K562 (cell line): ENCODE data around the gene ELMOD1. TPM values are rescaled to one million over a fixed set of nuclear protein-coding genes. Genes with fewer than 3 reads are reported as not detected.

ENCODE experiments used
- ATAC-seq: fragments of 200-7000 bp; cut with Tn5 transposase; 3 replicates; pipeline ENCODE4 v1.9.1; 2020; ENCODE audit warnings: moderate library complexity
- BruUV-seq: library from RNA; stranded (reverse); fragments of 400-500 nt; replicated peaks from 2 replicates; lab custom pipeline; 2021; lab: Mats Ljungman, UMichigan
- CTCF ChIA-PET: fragments of 300-600 bp; formaldehyde crosslinking; extraction: SDS; loops from one replicate; lab custom pipeline; 2021; ENCODE audit warnings: low intra/inter-chr PET ratio; lab: Yijun Ruan, JAX
- POLR2A ChIA-PET: fragments of 300-600, 350-650 bp; sonication (Branson Sonifier 250); formaldehyde crosslinking; extraction: SDS; loops from one replicate; lab custom pipeline; 2021; ENCODE audit warnings: antibody characterized with exemption, inconsistent platforms; lab: Yijun Ruan, JAX
- DNase-seq, 4 experiments: peaks; one replicate each; pipeline versions ENCODE4 v3.0.0 to v3.0.0-alpha.2; 2011 to 2018; ENCODE audit warnings: low spot score in 3 of 4, mixed read lengths in 3 of 4; ENCODE audit errors: extremely low read depth in 1 of 4
- FAIRE-seq: peaks from 2 replicates; lab custom pipeline; 2011; peaks lifted over from hg19 to GRCh38; lab: Jason Lieb, UNC
- H2AFZ ChIP-seq: 2 replicates; pipeline ENCODE4 v1.6.0; 2011; ENCODE audit warnings: low read depth, low read length, control low read depth, inconsistent platforms
- H3K27ac ChIP-seq: fragments of 200-600 bp; 3 replicates; pipeline ENCODE4 v1.8.0; 2011; ENCODE audit warnings: low read depth, mild to moderate bottlenecking, control low read depth, inconsistent platforms, low read length, moderate library complexity, mixed read lengths; ENCODE audit errors: extremely low read depth
- H3K27me3 ChIP-seq, 2 experiments: fragments of 300-600 bp in 1 of 2; 2 replicates in 1 of 2; 3 replicates in 1 of 2; pipeline versions ENCODE4 v1.6.0 to v1.8.0; 2011; ENCODE audit warnings: inconsistent platforms in 2 of 2, low read length in 2 of 2, mild to moderate bottlenecking in 1 of 2, mixed read lengths in 1 of 2, moderate library complexity in 1 of 2; ENCODE audit not compliant: control insufficient read depth in 2 of 2, insufficient read depth in 2 of 2
- H3K36me3 ChIP-seq: fragments of 300-600 bp; 3 replicates; pipeline ENCODE4 v1.8.0; 2011; ENCODE audit warnings: mild to moderate bottlenecking, low read length, inconsistent platforms; ENCODE audit not compliant: control insufficient read depth, insufficient read depth
- H3K4me1 ChIP-seq, 2 experiments: fragments of 200-600 bp in 1 of 2; replicated peaks in 1 of 2; 2 replicates in 1 of 2; 3 replicates in 1 of 2; pipeline versions ENCODE4 v1.5.1 to v1.8.0; 2011; ENCODE audit warnings: inconsistent platforms in 2 of 2, low read length in 2 of 2, mild to moderate bottlenecking in 1 of 2, mixed read lengths in 1 of 2, moderate library complexity in 1 of 2; ENCODE audit not compliant: control insufficient read depth in 2 of 2, insufficient read depth in 2 of 2
- H3K4me2 ChIP-seq: 2 replicates; pipeline ENCODE4 v1.6.1; 2011; ENCODE audit warnings: low read length, control low read depth, inconsistent platforms, mixed read lengths; ENCODE audit not compliant: insufficient read depth
- H3K4me3 ChIP-seq: fragments of 200-600 bp; sonication (generic), shearing (Covaris generic); 2 replicates; pipeline ENCODE4 v1.5.1; 2016; ENCODE audit warnings: control low read depth, inconsistent platforms
- H3K79me2 ChIP-seq: fragments of 200-600 bp; 3 replicates; pipeline ENCODE4 v1.8.0; 2011; ENCODE audit warnings: low read length, inconsistent platforms; ENCODE audit not compliant: control insufficient read depth, insufficient read depth
- H3K9ac ChIP-seq, 2 experiments: 2 replicates each; pipeline versions ENCODE4 v1.6.0 to v1.6.1; 2011; ENCODE audit warnings: low read depth in 2 of 2, low read length in 2 of 2, control low read depth in 1 of 2, inconsistent platforms in 1 of 2, mild to moderate bottlenecking in 1 of 2, mixed read lengths in 1 of 2; ENCODE audit not compliant: insufficient read depth in 1 of 2
- H3K9me1 ChIP-seq: one replicate; pipeline ENCODE4 v1.6.0; 2011; ENCODE audit warnings: inconsistent platforms, mild to moderate bottlenecking, low read length, moderate library complexity; ENCODE audit not compliant: control insufficient read depth, insufficient read depth
- H3K9me3 ChIP-seq: replicated peaks from 2 replicates; pipeline ENCODE4 v1.5.1; 2011; ENCODE audit warnings: low read depth, low read length, inconsistent platforms; ENCODE audit not compliant: control insufficient read depth, insufficient read depth
- H4K20me1 ChIP-seq: replicated peaks from 2 replicates; pipeline ENCODE4 v1.6.1; 2011; ENCODE audit warnings: low read length, inconsistent platforms, mixed read lengths; ENCODE audit not compliant: control insufficient read depth, insufficient read depth
- BRCA1 ChIP-seq, 2 experiments: fragments of 450-650 bp in 1 of 2; sonication (generic) in 1 of 2; formaldehyde crosslinking in 1 of 2; IDR thresholded peaks; 2 replicates each; pipeline versions ENCODE4 v1.5.0 to v1.6.1; 2017 to 2020; ENCODE audit warnings: mild to moderate bottlenecking in 1 of 2, missing genetic modification reagents in 1 of 2
- BRF2 ChIP-seq: IDR thresholded peaks from 3 replicates; pipeline ENCODE4 v1.6.1; 2011; ENCODE audit warnings: borderline replicate concordance, mild to moderate bottlenecking; ENCODE audit not compliant: insufficient read length, insufficient read depth
- CBFB ChIP-seq: sonication (generic); formaldehyde crosslinking; IDR thresholded peaks from 2 replicates; pipeline ENCODE4 v1.4.0; 2020; ENCODE audit warnings: mild to moderate bottlenecking, missing genetic modification reagents
- HEY1 ChIP-seq: fragments of 250-450 bp; sonication (Bioruptor Pico); IDR thresholded peaks from 2 replicates; pipeline ENCODE4 v1.5.0; 2020; ENCODE audit warnings: mild to moderate bottlenecking, moderate library complexity, borderline replicate concordance
- MIER1 ChIP-seq: fragments of 450-650 bp; IDR thresholded peaks from 2 replicates; pipeline ENCODE4 v1.6.1; 2016; ENCODE audit warnings: antibody characterized with exemption, mild to moderate bottlenecking, low read depth
- NCOA2 ChIP-seq, 2 experiments: fragments of 450-650 bp; IDR thresholded peaks; 2 replicates each; pipeline ENCODE4 v1.6.1; 2018; ENCODE audit warnings: mild to moderate bottlenecking in 2 of 2, moderate library complexity in 1 of 2; ENCODE audit not compliant: partially characterized antibody in 2 of 2
- NRF1 ChIP-seq, 2 experiments: fragments of 450-650 bp; IDR thresholded peaks in 1 of 2; conservative IDR thresholded peaks in 1 of 2; 2 replicates each; pipeline ENCODE4 v1.6.1; 2014; ENCODE audit warnings: mild to moderate bottlenecking in 2 of 2
- NUFIP1 ChIP-seq: fragments of 450-650 bp; IDR thresholded peaks from 2 replicates; pipeline ENCODE4 v1.6.1; 2018; ENCODE audit not compliant: partially characterized antibody
- POU5F1 ChIP-seq: fragments of 150-350 bp; IDR thresholded peaks from 2 replicates; pipeline ENCODE4 v1.6.1; 2014; ENCODE audit warnings: borderline replicate concordance, low read length, low read depth, mild to moderate bottlenecking; ENCODE audit not compliant: partially characterized antibody
- ZNF311 ChIP-seq: fragments of 250-450 bp; sonication (Bioruptor Pico); IDR thresholded peaks from 2 replicates; pipeline ENCODE4 v1.4.0; 2020; ENCODE audit warnings: mild to moderate bottlenecking, moderate library complexity
- ZNF347 ChIP-seq: fragments of 450-650 bp; formaldehyde crosslinking; IDR thresholded peaks from 2 replicates; pipeline ENCODE4 v1.4.0; 2020; ENCODE audit warnings: low read depth, mild to moderate bottlenecking, moderate library complexity
- ZNF445 ChIP-seq: fragments of 250-450 bp; sonication (Bioruptor Pico); IDR thresholded peaks from 2 replicates; pipeline ENCODE4 v1.4.0; 2020; ENCODE audit warnings: low read depth, mild to moderate bottlenecking, moderate library complexity
- WGBS: fragments of 100-300 bp; shearing (Covaris generic); methylation state at CpG from one replicate; pipeline ENCODE4 v1.1.6; 2016; ENCODE audit warnings: low coverage, mixed read lengths; ENCODE audit not compliant: insufficient coverage; ENCODE audit errors: missing lambda C conversion rate; 5-methylcytosine and 5-hydroxymethylcytosine counted together
- in situ Hi-C: fragments of 300-500 bp; cut with MboI; formaldehyde crosslinking; loops from 4 replicates; pipeline ENCODE4 v1.15.0; 2018; ENCODE audit warnings: inconsistent platforms, mixed read lengths
- intact Hi-C: fragments of 100-400 bp; cut with micrococcal nuclease; formaldehyde crosslinking; loops from 2 replicates; pipeline ENCODE4 v1.14.2; 2022
- polyA plus RNA-seq, 8 experiments: library from polyadenylated mRNA; depleted of rRNA in 4 of 8; stranded (reverse) in 5 of 8; unstranded in 3 of 8; fragments of >200 nt; fragmentation: Nextera tagmentation in 2 of 8; fragmentation: Illumina TruSeq in 1 of 8; extraction: Ambion mirVana in 2 of 8; extraction: Trizol in 1 of 8; gene quantifications; 2 replicates each; pipeline versions ENCODE4 v1.2.1 to v1.2.3, GENCODE V29; 2011 to 2014; ENCODE audit warnings: inconsistent platforms in 1 of 8, missing spikeins in 1 of 8
- total RNA-seq, 7 experiments: library from RNA; depleted of rRNA in 6 of 7; stranded (reverse); fragments of >200 nt in 6 of 7; fragmentation: Illumina TruSeq in 2 of 7; extraction: Trizol in 2 of 7; gene quantifications; 2 replicates each; pipeline versions ENCODE4 v1.2.1 to v1.2.3, GENCODE V29; 2011 to 2021; ENCODE audit warnings: low replicate concordance in 1 of 7

Gene ELMOD1
- total and polyA plus RNA-seq, 9 of the 15 experiments (the other 6 are each of a cell fraction or from before 2014, with no cell fraction given): not detected

- Histone ChIP-seq H3K4me2 (no peak within 1 kb of the TSS), H2AFZ (no peak within 1 kb of the TSS), H3K9me3 (no peaks in the 10 kb centered on the region), H3K9ac (no peak within 1 kb of the TSS), H3K9me1 (no peaks in the 10 kb centered on the region), H4K20me1 (no peaks in the 10 kb centered on the region), H3K4me3 (no peak within 1 kb of the TSS), H3K4me1 (no peaks in the 10 kb centered on the region), H3K36me3 (no peaks in the 10 kb centered on the region), H3K27me3 (peaks cover 8 to 15% of the 10 kb centered on the region in 2 experiments), H3K79me2 (no peaks in the 10 kb centered on the region), H3K27ac (no peak within 1 kb of the TSS)
- no peak for TF ChIP-seq NUFIP1
- TF ChIP-seq HEY1 (CRISPR knock-in tag): no peak
- no peak for TF ChIP-seq BRF2
- TF ChIP-seq ZNF311 (CRISPR knock-in tag): no peak
- no peak for TF ChIP-seq ZNF445 (CRISPR knock-in tag)
- TF ChIP-seq MIER1: no peak
- TF ChIP-seq NRF1 (conservative IDR thresholded peaks at IDR 0.05 in 1 of 2, IDR thresholded peaks at IDR 0.05 in 1 of 2): no peak
- TF ChIP-seq NCOA2 (IDR thresholded peaks at IDR 0.05; ENCODE audit: partially characterized antibody in 2 of 2): no peak
- TF ChIP-seq BRCA1 (IDR thresholded peaks at IDR 0.05): no peak
- TF ChIP-seq BRCA1 (CRISPR knock-in tag; IDR thresholded peaks at IDR 0.05): no peak
- TF ChIP-seq ZNF347 (CRISPR knock-in tag): no peak
- TF ChIP-seq POU5F1: no peak
- TF ChIP-seq CBFB (CRISPR knock-in tag): no peak
- POLR2A ChIA-PET: no interaction called here
- intact Hi-C loops (no loop called here), in situ Hi-C loops (no loop called here)
- FAIRE-seq (no peak), DNase-seq (no peak), ATAC-seq (no peak)
- BruUV-seq: no TSS peak
- 2% methylated on average over 12 of the region's 12 CpGs for whole genome bisulfite sequencing
- CTCF ChIA-PET: no interaction called here
These were observed 121.2 kb downstream of the ELMOD1 start, which contains the start of gene SLN for GRCh38 chr11:107711861-107712755. Gene SLN, minus strand, starts transcription at chr11:107712056.
